ENCODE results near the gene THSD4.
A peak's percentile ranks its signal among the peaks of the same experiment; 100 is the strongest.

THSD4 gene

GRCh38 chr15:71529361-71529760 lies 414.1 kb downstream of the THSD4 start:
- no peaks in the 10 kb centered on the region for H3K4me1 ChIP-seq (ENCODE audit: insufficient read depth, low read length, severe bottlenecking)
- H3F3A ChIP-seq (ENCODE audit: insufficient read depth, low read length), result no peaks in the 10 kb centered on the region
- no peak overlapping the region for H3K4me3 ChIP-seq (ENCODE audit: low read depth, low read length, poor library complexity, severe bottlenecking)
- H4K20me1 ChIP-seq (ENCODE audit: insufficient read depth, low read length), result no peaks in the 10 kb centered on the region
- H2AFZ ChIP-seq (ENCODE audit: low read length), result no peak overlapping the region
- no peaks in the 10 kb centered on the region for H3K9me2 ChIP-seq (ENCODE audit: low read depth, low read length)
- H3K36me3 ChIP-seq (ENCODE audit: insufficient read depth, low read length), result no peaks in the 10 kb centered on the region
- H3K79me2 ChIP-seq (ENCODE audit: insufficient read depth, low read length), result no peaks in the 10 kb centered on the region
- no peak overlapping the region for H3K9ac ChIP-seq (ENCODE audit: low read length)
- H3K27me3 ChIP-seq (ENCODE audit: insufficient read depth, low read length), result no peaks in the 10 kb centered on the region; the same call in 1 of the 2 replicates
- H3K9me3 ChIP-seq (ENCODE audit: low read length), result no peaks in the 10 kb centered on the region
- no peak overlapping the region for H3K4me2 ChIP-seq (ENCODE audit: low read length)
- TF ChIP-seq CTCF (IDR thresholded peaks at IDR 0.05; ENCODE audit: low read length), result no peak
- no peak for TF ChIP-seq EZH2 (IDR thresholded peaks at IDR 0.05; ENCODE audit: borderline replicate concordance, low read length)
- no peak overlapping the region for H3K27ac ChIP-seq (ENCODE audit: low read depth, low read length, poor library complexity, severe bottlenecking)

GRCh38 chr15:71530116-71530515 lies 414.8 kb downstream of the THSD4 start:
- Histone ChIP-seq H3K36me3 (ENCODE audit: insufficient read depth, low read length) (no peaks in the 10 kb centered on the region), H3K27ac (ENCODE audit: low read depth, low read length, poor library complexity, severe bottlenecking) (no peak overlapping the region), H4K20me1 (ENCODE audit: insufficient read depth, low read length) (no peaks in the 10 kb centered on the region), H3F3A (ENCODE audit: insufficient read depth, low read length) (no peaks in the 10 kb centered on the region), H3K4me3 (ENCODE audit: low read depth, low read length, poor library complexity, severe bottlenecking) (no peak overlapping the region), H2AFZ (ENCODE audit: low read length) (no peak overlapping the region), H3K9me3 (ENCODE audit: low read length) (no peaks in the 10 kb centered on the region), H3K4me1 (ENCODE audit: insufficient read depth, low read length, severe bottlenecking) (no peaks in the 10 kb centered on the region), H3K4me2 (ENCODE audit: low read length) (no peak overlapping the region), H3K27me3 (ENCODE audit: insufficient read depth, low read length) (no peaks in the 10 kb centered on the region; the same call in 1 of the 2 replicates), H3K9ac (ENCODE audit: low read length) (no peak overlapping the region), H3K9me2 (ENCODE audit: low read depth, low read length) (no peaks in the 10 kb centered on the region), H3K79me2 (ENCODE audit: insufficient read depth, low read length) (no peaks in the 10 kb centered on the region)
- TF ChIP-seq CTCF (IDR thresholded peaks at IDR 0.05; ENCODE audit: low read length) (no peak), EZH2 (IDR thresholded peaks at IDR 0.05; ENCODE audit: borderline replicate concordance, low read length) (no peak)

- Histone ChIP-seq H3K9ac (ENCODE audit: low read length) (no peak overlapping the region), H2AFZ (ENCODE audit: low read length) (no peak overlapping the region), H3K4me3 (ENCODE audit: low read depth, low read length, poor library complexity, severe bottlenecking) (no peak overlapping the region), H3K4me2 (ENCODE audit: low read length) (no peak overlapping the region), H3K9me2 (ENCODE audit: low read depth, low read length) (no peaks in the 10 kb centered on the region), H3K27ac (ENCODE audit: low read depth, low read length, poor library complexity, severe bottlenecking) (no peak overlapping the region), H3K79me2 (ENCODE audit: insufficient read depth, low read length) (no peaks in the 10 kb centered on the region), H3K27me3 (ENCODE audit: insufficient read depth, low read length) (no peaks in the 10 kb centered on the region; the same call in 1 of the 2 replicates), H4K20me1 (ENCODE audit: insufficient read depth, low read length) (no peaks in the 10 kb centered on the region), H3K4me1 (ENCODE audit: insufficient read depth, low read length, severe bottlenecking) (no peaks in the 10 kb centered on the region), H3K9me3 (ENCODE audit: low read length) (no peaks in the 10 kb centered on the region), H3K36me3 (ENCODE audit: insufficient read depth, low read length) (no peaks in the 10 kb centered on the region), H3F3A (ENCODE audit: insufficient read depth, low read length) (no peaks in the 10 kb centered on the region)
- TF ChIP-seq CTCF (IDR thresholded peaks at IDR 0.05; ENCODE audit: low read length) (peak; percentile 65), EZH2 (IDR thresholded peaks at IDR 0.05; ENCODE audit: borderline replicate concordance, low read length) (no peak)
These were observed 417.7 kb downstream of the THSD4 start for GRCh38 chr15:71532994-71533393.
